Heart left ventricle (tissue), 13 donors: ENCODE results near the gene MRE11.

Source experiments
- CTCF ChIP-seq, 12 donors: fragments of 200-600 bp; sonication (generic) in 4 of 12; IDR thresholded peaks; one replicate each; pipeline versions ENCODE4 v1.5.0 to v1.8.0; 2018 to 2022; ENCODE audit warnings: antibody characterized with exemption in 12 of 12, mild to moderate bottlenecking in 5 of 12
- POLR2A ChIP-seq, 2 donors: fragments of 450-650 bp; IDR thresholded peaks; one replicate each; pipeline ENCODE4 v1.6.1; 2017; ENCODE audit warnings: antibody characterized with exemption in 2 of 2, mild to moderate bottlenecking in 2 of 2, moderate library complexity in 2 of 2
- donor health status: ischemic (EF 13 %, LVEDD 7.1; RV severe dilation, severe dysfunction).
- donor health status: DM: no; HTN: yes; CAD: no.
- donor health status: DM: no; HTN: no; CAD: no.
- donor health status: ischemic (EF 25% LVEDD 6.9; RV normal size, moderate dysfunction).
- donor health status: ischemic (EF 25% LVEDD 5.7; RV mildly dilated, moderate dysfunction).
- donor health status: ischemic (EF 35%, LVEDD 5.7; RV mildly dilated, moderate dysfunction).
- donor health status: nonischemic (EF 11% LVEDD 7.7; RV severe dilation, severe dysfunction).
- donor health status: DM: yes; HTN: yes; CAD: no.
- donor health status: PGD.
- donor health status: ischemic (EF 29% LVEDD 5.4; RV normal size, mild dysfunction).
- donor health status: nonischemic (EF 23%, LVEDD 6.1; RV moderate dilation, normal function).

GRCh38 chr11:94376841-94377240 lies 116.8 kb downstream of the MRE11 start:
- TF ChIP-seq CTCF (IDR thresholded peaks at IDR 0.05) (no peak), POLR2A (IDR thresholded peaks at IDR 0.05) (no peak)
